DMS 273 treated with DMSO at 0.1 percent for 48 hours (cell line): ENCODE results near the gene NAT8L.
"Not testable (repeated sequence)": the region's sequence is repeated elsewhere in the genome, so short reads cannot be mapped to it uniquely, and the experiment has no call there.

Experiments
- DNase-seq: peaks from one replicate; lab custom pipeline; 2025; lab: John Stamatoyannopoulos, UW

Gene NAT8L, protein sequence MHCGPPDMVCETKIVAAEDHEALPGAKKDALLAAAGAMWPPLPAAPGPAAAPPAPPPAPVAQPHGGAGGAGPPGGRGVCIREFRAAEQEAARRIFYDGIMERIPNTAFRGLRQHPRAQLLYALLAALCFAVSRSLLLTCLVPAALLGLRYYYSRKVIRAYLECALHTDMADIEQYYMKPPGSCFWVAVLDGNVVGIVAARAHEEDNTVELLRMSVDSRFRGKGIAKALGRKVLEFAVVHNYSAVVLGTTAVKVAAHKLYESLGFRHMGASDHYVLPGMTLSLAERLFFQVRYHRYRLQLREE

DNA sequence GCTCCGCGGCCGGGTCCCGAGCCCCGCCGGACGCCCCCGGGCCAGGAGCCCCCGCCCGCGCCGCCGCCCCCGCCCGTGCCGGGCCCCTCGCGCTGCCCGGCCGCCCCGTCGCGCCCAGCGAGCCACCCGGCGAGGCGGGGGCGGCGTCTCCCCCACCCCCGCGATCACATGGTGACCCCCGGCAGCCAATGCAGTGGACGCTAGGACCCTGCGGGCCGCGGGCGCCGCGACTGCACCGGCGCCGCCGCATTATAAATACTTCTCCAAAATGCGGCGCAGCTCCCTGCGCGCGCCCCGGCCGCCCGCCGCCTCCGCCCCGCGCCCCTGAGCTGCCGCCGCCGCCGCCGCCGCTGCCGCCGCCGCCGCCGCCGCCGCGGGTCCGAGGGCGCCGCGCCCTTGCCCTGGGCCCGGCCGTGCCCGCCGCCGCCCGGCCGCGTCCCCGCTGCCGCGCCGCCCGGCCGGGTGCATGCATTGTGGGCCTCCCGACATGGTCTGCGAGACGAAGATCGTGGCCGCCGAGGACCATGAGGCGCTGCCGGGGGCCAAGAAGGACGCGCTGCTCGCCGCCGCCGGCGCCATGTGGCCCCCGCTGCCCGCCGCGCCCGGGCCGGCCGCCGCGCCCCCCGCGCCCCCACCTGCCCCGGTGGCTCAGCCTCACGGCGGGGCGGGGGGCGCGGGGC lies at the start of gene NAT8L:
TSS of gene NAT8L (plus strand) at position 282 of the 680 bp plus-strand sequence. CDS start at position 467, 185 bp downstream.
- DNase-seq = no peak

GRCh38 chr4:2009651-2010233 lies 49.4 kb upstream of the NAT8L start:
- peak; percentile 1 for DNase-seq

DNA sequence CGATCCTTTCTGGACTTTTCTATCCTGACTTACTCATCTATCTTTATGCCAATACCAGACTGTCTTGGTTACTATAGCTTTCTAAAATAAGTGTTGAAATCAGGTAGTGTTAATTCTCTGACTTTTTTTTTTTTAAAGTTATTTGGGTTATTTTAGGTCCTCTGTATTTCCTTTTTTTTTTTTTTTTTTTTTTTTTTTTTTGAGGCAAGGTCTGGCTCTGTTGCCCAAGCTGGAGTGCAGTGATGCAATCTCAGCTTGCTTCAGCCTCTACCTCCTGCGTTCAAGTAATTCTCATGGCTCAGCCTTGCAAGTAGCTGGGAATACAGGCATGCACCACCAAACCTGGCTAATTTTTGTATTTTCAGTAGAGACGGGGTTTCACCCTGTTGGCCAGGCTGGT lies 47.5 kb upstream of the NAT8L start:
- DNase-seq = no peak

DNA sequence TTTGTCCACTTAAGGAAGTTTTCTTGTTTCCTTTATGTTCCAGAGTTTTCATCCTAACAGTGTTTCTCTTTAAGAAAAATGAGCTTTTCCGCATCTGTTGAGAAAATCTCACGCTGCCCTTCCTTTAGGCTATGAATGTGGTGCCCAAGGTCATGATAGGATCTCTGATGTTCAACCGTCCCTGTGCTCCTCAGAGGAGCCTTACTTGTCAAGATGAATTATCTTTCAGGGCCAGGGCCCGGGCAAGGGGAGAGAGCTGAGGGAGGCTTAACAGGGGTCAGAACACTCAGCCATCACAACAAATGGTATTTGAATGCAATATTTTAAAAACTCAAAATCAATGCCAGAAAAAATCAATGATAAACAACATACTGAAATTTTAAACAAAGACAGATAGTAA lies 44.1 kb upstream of the NAT8L start:
- DNase-seq = no peak

- not testable (repeated sequence) for DNase-seq
These were observed 37.6 kb upstream of the NAT8L start for GRCh38 chr4:2021358-2022018.

DNA sequence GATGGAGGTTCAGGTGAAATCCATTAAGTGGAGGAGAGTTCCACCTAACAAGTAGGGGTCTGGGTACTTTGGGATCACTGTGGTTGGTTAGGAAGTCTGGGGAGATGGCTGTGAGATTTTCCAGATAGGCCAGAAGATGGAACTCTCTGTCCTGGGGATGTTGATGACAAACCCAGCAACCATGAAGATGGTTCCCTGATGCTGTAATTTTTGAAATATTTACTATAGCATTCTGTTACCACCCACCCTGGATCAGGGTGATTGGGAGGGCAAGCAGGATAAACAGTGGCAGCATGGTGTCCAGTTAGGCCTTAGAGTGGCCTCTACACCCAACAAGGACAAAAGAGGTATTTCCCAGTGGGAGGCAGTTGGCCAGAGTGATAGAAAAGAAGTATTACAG lies 34.4 kb upstream of the NAT8L start:
- no peak for DNase-seq

DNA sequence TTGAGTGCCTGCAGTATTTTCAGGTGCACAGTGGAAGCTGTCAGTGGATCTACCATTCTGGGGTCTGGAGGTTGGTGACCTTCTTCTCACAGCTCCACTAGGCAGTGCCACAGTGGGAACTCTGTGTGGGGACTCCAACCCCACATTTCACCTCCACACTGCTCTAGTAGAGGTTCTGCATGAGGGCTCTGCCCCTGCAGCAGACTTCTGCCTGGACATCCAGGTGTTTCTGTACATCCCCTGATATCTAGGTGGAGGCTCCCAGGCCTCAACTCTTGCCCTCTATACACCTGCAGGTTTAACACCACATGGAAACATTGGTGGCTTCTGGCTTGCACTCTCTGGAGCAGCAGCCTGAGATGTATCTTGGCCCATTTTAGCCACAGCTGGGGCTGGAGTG lies 33.3 kb upstream of the NAT8L start:
- no peak for DNase-seq

DNA sequence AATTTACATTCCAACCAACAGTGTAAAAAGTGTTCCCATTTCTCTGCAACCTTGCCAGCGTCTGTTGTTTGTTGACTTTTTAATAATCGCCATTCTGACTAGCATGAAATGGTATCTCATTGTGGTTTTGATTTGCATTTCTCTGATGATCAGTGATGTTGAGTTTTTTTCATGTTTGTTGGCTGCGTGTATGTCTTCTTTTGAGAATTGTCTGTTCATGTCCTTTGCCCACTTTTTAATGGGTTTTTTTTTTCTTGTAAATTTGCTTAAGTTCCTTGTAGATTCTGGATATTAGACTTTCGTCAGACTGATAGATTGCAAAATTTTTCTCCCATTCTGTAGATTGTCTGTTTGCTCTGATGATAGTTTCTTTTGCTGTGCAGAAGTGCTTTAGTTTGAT lies 32.0 kb upstream of the NAT8L start:
- DNase-seq = not testable (repeated sequence)

- not testable (repeated sequence) for DNase-seq
These were observed 28.0 kb upstream of the NAT8L start for GRCh38 chr4:2031161-2031560.

DNA sequence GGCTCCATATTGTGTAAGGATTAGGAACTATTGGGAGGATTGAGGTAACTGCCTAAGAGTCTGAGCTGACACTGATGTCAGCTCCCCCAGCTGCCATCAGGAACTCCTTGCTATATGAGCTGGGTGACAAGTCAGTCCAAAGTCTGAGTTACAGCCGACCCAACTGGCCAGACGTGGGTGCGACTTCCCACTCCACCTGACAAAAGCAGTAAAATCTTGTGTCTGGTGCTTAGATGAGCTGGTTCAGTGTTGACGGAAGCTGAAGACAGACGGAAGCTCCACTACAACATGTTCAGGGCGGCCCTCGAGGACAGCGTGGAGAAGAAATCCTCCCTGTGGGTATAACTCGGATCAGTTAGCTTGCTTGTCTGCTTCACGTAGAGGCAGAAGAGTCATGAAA lies 22.8 kb upstream of the NAT8L start:
- no peak for DNase-seq

DNA sequence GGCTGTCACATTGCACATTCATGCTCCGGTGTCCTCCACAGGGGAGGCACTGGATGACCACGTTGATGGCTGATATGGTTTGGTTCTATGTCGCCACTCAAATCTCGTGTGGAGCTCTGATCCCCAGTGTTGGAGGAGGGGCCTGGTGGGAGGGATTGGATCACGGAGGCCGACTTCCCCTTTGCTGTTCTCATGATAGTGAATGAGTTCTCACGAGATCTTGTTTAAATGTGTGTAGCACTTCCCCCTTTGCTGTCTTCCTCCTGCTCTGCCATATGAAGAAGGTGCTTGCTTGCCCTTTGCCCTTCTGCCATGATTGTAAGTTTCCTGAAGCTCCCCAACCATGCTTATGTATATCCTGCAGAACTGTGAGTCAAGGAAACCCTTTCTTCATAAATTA lies 22.3 kb upstream of the NAT8L start:
- DNase-seq = no peak

GRCh38 chr4:2040391-2041238 lies 18.5 kb upstream of the NAT8L start:
- DNase-seq = no peak

- no peak for DNase-seq
These were observed 17.6 kb upstream of the NAT8L start for GRCh38 chr4:2041239-2042130.

DNA sequence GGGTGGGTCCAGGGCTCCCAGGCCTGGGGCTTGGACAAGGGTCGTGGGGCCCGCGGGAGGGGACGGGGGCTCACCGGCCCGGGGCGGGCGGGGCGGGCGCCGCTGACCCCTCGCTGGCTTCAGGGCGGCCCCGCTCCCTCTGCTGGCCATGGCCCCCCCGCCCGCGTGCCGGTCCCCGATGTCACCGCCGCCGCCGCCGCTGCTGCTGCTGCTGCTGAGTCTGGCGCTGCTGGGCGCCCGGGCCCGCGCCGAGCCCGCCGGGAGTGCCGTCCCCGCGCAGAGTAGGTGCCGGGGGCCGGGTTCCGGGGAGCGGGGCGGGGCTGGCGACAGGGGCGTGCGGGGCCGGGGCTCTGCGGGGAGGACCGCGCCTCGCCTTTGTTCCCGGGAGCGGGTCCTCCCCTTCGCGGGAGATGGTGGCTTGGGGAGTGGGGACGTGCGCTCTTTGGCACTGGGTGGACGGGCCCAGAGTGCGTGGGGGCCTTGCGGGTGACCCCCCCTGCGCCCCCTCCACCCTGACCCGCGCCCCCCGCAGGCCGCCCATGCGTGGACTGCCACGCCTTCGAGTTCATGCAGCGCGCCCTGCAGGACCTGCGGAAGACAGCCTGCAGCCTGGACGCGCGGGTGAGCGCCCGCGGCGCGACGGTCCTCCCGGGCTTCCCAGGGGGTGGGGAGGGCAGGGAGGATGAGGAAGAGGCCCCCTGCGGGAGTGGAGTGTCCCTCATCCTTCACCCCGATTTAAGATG lies 16.8 kb upstream of the NAT8L start:
- DNase-seq = no peak

- DNase-seq = no peak
These were observed 16.2 kb upstream of the NAT8L start for GRCh38 chr4:2042947-2043395.

GRCh38 chr4:2043396-2044118 lies 15.6 kb upstream of the NAT8L start:
- no peak for DNase-seq

GRCh38 chr4:2044119-2044485 lies 15.0 kb upstream of the NAT8L start:
- DNase-seq = no peak

DNA sequence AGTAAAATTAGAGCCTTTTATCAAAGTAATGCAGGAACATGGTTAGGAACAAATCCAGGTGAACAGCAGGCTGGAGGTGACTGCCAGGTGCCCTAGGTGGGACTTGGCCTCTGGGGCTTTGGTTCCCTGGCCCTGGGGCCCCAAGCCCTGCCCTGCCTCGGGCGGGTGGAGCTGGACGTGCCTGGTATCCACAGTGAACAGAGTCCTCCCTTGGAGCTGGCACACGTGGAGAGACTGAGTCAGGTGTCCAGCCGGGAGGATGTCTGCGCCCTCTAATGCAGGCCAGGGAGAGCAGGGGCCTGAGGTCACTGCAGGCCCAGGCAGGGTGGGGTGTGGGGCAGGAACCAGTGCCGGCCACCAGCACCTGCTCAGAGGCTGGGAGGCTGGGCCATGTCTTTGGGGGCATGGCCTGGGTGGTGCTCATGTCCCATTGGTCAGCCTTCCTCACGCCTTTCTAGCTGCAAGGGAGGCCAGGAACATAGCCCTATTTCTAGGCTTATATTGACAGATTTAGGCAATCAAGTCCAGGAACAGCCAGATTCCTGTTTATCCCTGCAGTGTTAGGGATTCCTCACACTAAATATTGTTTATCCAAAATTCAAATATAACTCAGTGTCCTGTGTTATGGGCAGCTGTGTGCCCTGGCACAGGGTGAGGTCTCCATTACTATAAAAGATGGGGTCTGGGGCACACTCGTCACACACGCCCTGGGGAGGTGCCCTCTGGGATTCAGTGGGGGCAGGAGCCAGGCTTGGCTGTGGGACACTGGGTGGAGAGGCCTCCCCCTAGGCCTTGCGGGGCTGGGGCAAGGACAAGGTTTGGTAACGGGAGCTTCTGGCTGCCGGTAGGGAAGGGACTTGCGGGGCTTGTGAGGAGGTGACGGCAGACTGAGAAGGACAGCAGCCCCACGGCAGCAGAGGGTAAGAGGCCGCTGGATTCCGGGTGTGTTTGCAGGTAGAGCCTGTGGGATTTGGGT lies 14.3 kb upstream of the NAT8L start:
- no peak for DNase-seq
